Mesenchymal stem cell (in vitro differentiated cells and primary cell): ENCODE measurements around the gene HAND2.
A peak's percentile ranks its signal among the peaks of the same experiment; 100 is the strongest.

Source experiments
- DNase-seq: peaks from one replicate; pipeline ENCODE4 v3.0.0-alpha.2; 2013
- H2AFZ ChIP-seq: one replicate; pipeline ENCODE4 v1.6.1; 2013; ENCODE audit warnings: low read depth, mild to moderate bottlenecking, control low read depth, inconsistent platforms, low read length, moderate library complexity
- H2AK5ac ChIP-seq: 2 replicates; pipeline ENCODE4 v1.6.1; 2013; ENCODE audit warnings: low read length, moderate library complexity, mild to moderate bottlenecking, inconsistent platforms; ENCODE audit not compliant: severe bottlenecking
- H2BK120ac ChIP-seq: one replicate; pipeline ENCODE4 v1.6.1; 2013; ENCODE audit warnings: low read depth, mild to moderate bottlenecking, inconsistent platforms, low read length, moderate library complexity
- H2BK12ac ChIP-seq, 2 experiments: one replicate each; pipeline ENCODE4 v1.6.1; 2013; ENCODE audit warnings: inconsistent platforms in 2 of 2, low read length in 2 of 2, mild to moderate bottlenecking in 2 of 2, moderate library complexity in 2 of 2, control low read depth in 1 of 2
- H2BK15ac ChIP-seq: one replicate; pipeline ENCODE4 v1.6.1; 2013; ENCODE audit warnings: mild to moderate bottlenecking, low read depth, inconsistent platforms; ENCODE audit not compliant: poor library complexity, severe bottlenecking
- H2BK5ac ChIP-seq: 2 replicates; pipeline ENCODE4 v1.6.1; 2013; ENCODE audit warnings: low read depth, mild to moderate bottlenecking, low read length, control low read depth, inconsistent platforms; ENCODE audit not compliant: poor library complexity, severe bottlenecking
- H3K14ac ChIP-seq, 2 experiments: one replicate each; pipeline ENCODE4 v1.6.1; 2013; ENCODE audit warnings: inconsistent platforms in 2 of 2, low read length in 2 of 2, control low read depth in 1 of 2, mild to moderate bottlenecking in 1 of 2, moderate library complexity in 1 of 2
- H3K18ac ChIP-seq, 2 experiments: one replicate each; pipeline ENCODE4 v1.6.1; 2013; ENCODE audit warnings: inconsistent platforms in 2 of 2, low read length in 2 of 2, control low read depth in 1 of 2, low read depth in 1 of 2, mild to moderate bottlenecking in 1 of 2
- H3K23ac ChIP-seq, 2 experiments: one replicate each; pipeline ENCODE4 v1.6.1; 2013; ENCODE audit warnings: inconsistent platforms in 2 of 2, low read length in 2 of 2, mild to moderate bottlenecking in 2 of 2, moderate library complexity in 2 of 2, control low read depth in 1 of 2
- H3K27ac ChIP-seq: 2 replicates; pipeline ENCODE4 v1.5.1; 2013; ENCODE audit warnings: mild to moderate bottlenecking, moderate library complexity, low read length, control low read depth, inconsistent platforms; ENCODE audit not compliant: poor library complexity, severe bottlenecking
- H3K27me3 ChIP-seq, 2 experiments: 2 replicates each; pipeline versions ENCODE4 v1.6.1 to v1.7.0; 2013; ENCODE audit warnings: low read length in 2 of 2, mild to moderate bottlenecking in 2 of 2, moderate library complexity in 2 of 2, control low read depth in 1 of 2, inconsistent platforms in 1 of 2; ENCODE audit not compliant: control insufficient read depth in 1 of 2, insufficient read depth in 1 of 2
- H3K36me3 ChIP-seq, 2 experiments: 2 replicates each; pipeline versions ENCODE4 v1.6.1 to v1.7.0; 2013; ENCODE audit warnings: low read length in 2 of 2, control low read depth in 1 of 2, inconsistent platforms in 1 of 2, low read depth in 1 of 2, mild to moderate bottlenecking in 1 of 2; ENCODE audit not compliant: insufficient read depth in 2 of 2, control insufficient read depth in 1 of 2
- H3K4ac ChIP-seq, 2 experiments: one replicate each; pipeline ENCODE4 v1.6.1; 2013; ENCODE audit warnings: inconsistent platforms in 2 of 2, low read length in 2 of 2, mild to moderate bottlenecking in 2 of 2, moderate library complexity in 2 of 2, control low read depth in 1 of 2, low read depth in 1 of 2
- H3K4me1 ChIP-seq: 2 replicates; pipeline ENCODE4 v1.6.1; 2013; ENCODE audit warnings: low read depth, low read length, control low read depth; ENCODE audit not compliant: control insufficient read depth, insufficient read depth
- H3K4me2 ChIP-seq: 2 replicates; pipeline ENCODE4 v1.6.1; 2013; ENCODE audit warnings: low read length, mild to moderate bottlenecking, inconsistent platforms; ENCODE audit not compliant: poor library complexity, severe bottlenecking
- H3K4me3 ChIP-seq, 2 experiments: 2 replicates each; pipeline versions ENCODE4 v1.5.1 to v1.7.0; 2013; ENCODE audit warnings: low read length in 2 of 2, mild to moderate bottlenecking in 2 of 2, control low read depth in 1 of 2, low read depth in 1 of 2; ENCODE audit not compliant: insufficient read depth in 1 of 2
- H3K79me1 ChIP-seq: replicated peaks from 2 replicates; pipeline ENCODE4 v1.6.1; 2013; ENCODE audit warnings: mild to moderate bottlenecking, control low read depth, low read length, inconsistent platforms; ENCODE audit not compliant: poor library complexity, severe bottlenecking
- H3K9ac ChIP-seq: 2 replicates; pipeline ENCODE4 v1.7.0; 2013; ENCODE audit warnings: mild to moderate bottlenecking, low read length, moderate library complexity
- H3K9me3 ChIP-seq: 2 replicates; pipeline ENCODE4 v1.7.0; 2013; ENCODE audit warnings: mild to moderate bottlenecking, low read length; ENCODE audit not compliant: control insufficient read depth
- H4K8ac ChIP-seq: one replicate; pipeline ENCODE4 v1.6.1; 2013; ENCODE audit warnings: inconsistent platforms, mild to moderate bottlenecking, low read length, moderate library complexity
- H4K91ac ChIP-seq: one replicate; pipeline ENCODE4 v1.6.1; 2013; ENCODE audit warnings: mild to moderate bottlenecking, low read length, inconsistent platforms
- WGBS: methylation state at CpG from one replicate; pipeline ENCODE4 v1.1.7; 2013; ENCODE audit warnings: mixed read lengths; 5-methylcytosine and 5-hydroxymethylcytosine counted together

The HAND2 gene

GRCh38 chr4:173532725-173533511 lies 2.9 kb upstream of the HAND2 start:
- H3K4me3 ChIP-seq = no peak overlapping the region
- H3K4me1 ChIP-seq = peaks cover 24% of the 10 kb centered on the region
- H2BK5ac ChIP-seq = no peak overlapping the region
- H3K14ac ChIP-seq = peak overlapping the region in 1 of 2 experiments; percentile 4
- H2BK15ac ChIP-seq = peak overlapping the region; percentile 60
- H3K36me3 ChIP-seq = no peaks in the 10 kb centered on the region
- H4K91ac ChIP-seq = peak overlapping the region; percentile 71
- peak overlapping the region; percentile 11 to 49 for H3K23ac ChIP-seq
- no peaks in the 10 kb centered on the region for H3K9me3 ChIP-seq
- H3K27ac ChIP-seq = no peak overlapping the region
- no peak overlapping the region for H3K4me2 ChIP-seq
- peak overlapping the region; percentile 61 for H2BK120ac ChIP-seq
- DNase-seq = peak; percentile 30
- peak overlapping the region; percentile 79 to 80 for H2BK12ac ChIP-seq
- WGBS = 58% methylated on average over 4 of the region's 4 CpGs
- H3K4ac ChIP-seq = peak overlapping the region; percentile 20 to 57
- peak overlapping the region; percentile 59 to 92 for H3K18ac ChIP-seq
- no peak overlapping the region for H2AK5ac ChIP-seq
- H3K9ac ChIP-seq = no peak overlapping the region
- H3K79me1 ChIP-seq = no peaks in the 10 kb centered on the region
- no peak overlapping the region for H2AFZ ChIP-seq
- peaks cover 0 to 94% of the 10 kb centered on the region in 2 experiments for H3K27me3 ChIP-seq
- peak overlapping the region; percentile 57 for H4K8ac ChIP-seq

GRCh38 chr4:173531086-173531965 lies 1.3 kb upstream of the HAND2 start:
- H3K27ac ChIP-seq = no peak overlapping the region
- no peaks in the 10 kb centered on the region for H3K9me3 ChIP-seq
- peak overlapping the region; percentile 89 to 95 for H3K4ac ChIP-seq
- H4K8ac ChIP-seq = peak overlapping the region; percentile 95
- peak overlapping the region; percentile 86 for H2BK120ac ChIP-seq
- peak overlapping the region; percentile 97 for H2BK15ac ChIP-seq
- peak overlapping the region in 1 of 2 experiments; percentile 92 for H3K4me3 ChIP-seq
- H3K18ac ChIP-seq = peak overlapping the region; percentile 50 to 90
- no peak overlapping the region for H2BK5ac ChIP-seq
- peak; percentile 63 for DNase-seq
- H2AK5ac ChIP-seq = no peak overlapping the region
- WGBS = 11% methylated on average over 50 of the region's 52 CpGs
- H3K23ac ChIP-seq = peak overlapping the region; percentile 74 to 81
- peak overlapping the region; percentile 91 for H4K91ac ChIP-seq
- peaks cover 0 to under 1% of the 10 kb centered on the region in 2 experiments for H3K36me3 ChIP-seq
- H3K14ac ChIP-seq = peak overlapping the region in 1 of 2 experiments; percentile 53
- H3K9ac ChIP-seq = peak overlapping the region; percentile 98
- H3K4me1 ChIP-seq = peaks cover 26% of the 10 kb centered on the region
- H2BK12ac ChIP-seq = peak overlapping the region; percentile 78 to 89
- H3K4me2 ChIP-seq = no peak overlapping the region
- H2AFZ ChIP-seq = no peak overlapping the region
- H3K27me3 ChIP-seq = peaks cover 0 to 94% of the 10 kb centered on the region in 2 experiments
- H3K79me1 ChIP-seq = no peaks in the 10 kb centered on the region

GRCh38 chr4:173530326-173531085 lies 477 bp upstream of the HAND2 start:
- Histone ChIP-seq H3K27me3 (peaks cover 0 to 94% of the 10 kb centered on the region in 2 experiments), H3K4ac (peak overlapping the region; percentile 49 to 94), H2AFZ (no peak overlapping the region), H3K4me3 (peak overlapping the region in 1 of 2 experiments; percentile 92), H3K36me3 (peaks cover 0 to 5% of the 10 kb centered on the region in 2 experiments), H3K4me1 (peaks cover 26% of the 10 kb centered on the region), H3K9me3 (no peaks in the 10 kb centered on the region), H2BK120ac (peak overlapping the region; percentile 91), H3K23ac (peak overlapping the region in 1 of 2 experiments; percentile 64), H3K27ac (no peak overlapping the region), H4K8ac (no peak overlapping the region), H3K9ac (peak overlapping the region; percentile 98), H3K18ac (peak overlapping the region; percentile 50 to 70), H2AK5ac (no peak overlapping the region), H3K79me1 (no peaks in the 10 kb centered on the region), H2BK15ac (no peak overlapping the region), H3K14ac (no peak overlapping the region), H3K4me2 (peak overlapping the region; percentile 94), H2BK5ac (no peak overlapping the region), H4K91ac (no peak overlapping the region), H2BK12ac (peak overlapping the region in 1 of 2 experiments; percentile 73)
- WGBS = 3% methylated on average over 27 of the region's 34 CpGs
- no peak for DNase-seq
